ENCODE results near the gene AP1S1. TPM values are rescaled to one million over a fixed set of nuclear protein-coding genes. Genes with fewer than 3 reads are reported as not detected.
A peak's percentile ranks its signal among the peaks of the same experiment; 100 is the strongest.

AP1S1 gene
- total RNA-seq, 2 experiments from 2014 or later: 3.0 to 3.9 TPM

GRCh38 chr7:101169110-101169837 is 15.0 kb downstream of the AP1S1 start:
- CTCF ChIA-PET: interaction anchor here (0.6 to 3.8 kb wide), 2 partner anchors 25 to 115 kb away, joined by 3 to 28 read pairs; no protein-coding TSS in a partner anchor

GRCh38 chr7:101169838-101170551 is 15.7 kb downstream of the AP1S1 start:
- Histone ChIP-seq H3K4me3 (ENCODE audit: low read length) (no peak overlapping the region), H3K27ac (ENCODE audit: low read depth in 1 of 2, low read length in 2 of 2) (no peak overlapping the region), H3K9me3 (ENCODE audit: control insufficient read depth in 1 of 2, insufficient read depth in 1 of 2, low read length in 2 of 2) (peaks cover 0 to 52% of the 10 kb centered on the region in 2 experiments), H3K27me3 (ENCODE audit: control insufficient read depth in 1 of 2, insufficient read depth in 2 of 2, low read length in 2 of 2) (peaks cover 92 to 96% of the 10 kb centered on the region in 2 experiments), H3K36me3 (ENCODE audit: insufficient read depth, low read length) (no peaks in the 10 kb centered on the region), H3K4me1 (ENCODE audit: insufficient read depth, low read length) (peaks cover 77% of the 10 kb centered on the region)
- ATAC-seq (ENCODE audit: poor library complexity): peak; percentile 52
- Mint-ChIP-seq H3K27ac (no peak overlapping the region), H3K4me1 (ENCODE audit: low read depth) (peaks cover 75% of the 10 kb centered on the region), H3K4me3 (peak overlapping the region; percentile 64), H3K36me3 (ENCODE audit: low read depth) (no peaks in the 10 kb centered on the region), H3K27me3 (peaks cover 93% of the 10 kb centered on the region), H3K9me3 (no peaks in the 10 kb centered on the region)
- POLR2A ChIA-PET: interaction anchor here (1.0 kb wide), 1 partner anchor 26 kb away, joined by 3 read pairs; no protein-coding TSS in a partner anchor
- CTCF ChIA-PET: interaction anchor here (1.6 to 3.8 kb wide), 3 partner anchors 22 to 92 kb away, joined by 4 to 28 read pairs (median 5); no protein-coding TSS in a partner anchor
- TF ChIP-seq CTCF (IDR thresholded peaks at IDR 0.05): peak; percentile 93
- peak; percentile 61 to 87 (median 77) for DNase-seq
- intact Hi-C loops (cut with DNase I, micrococcal nuclease): loop anchor here (1.0 to 5.0 kb wide), 4 partner anchors 25 to 283 kb away; partner anchors contain the start of gene UFSP1 (in 1 of the 2)

More at GRCh38 chr7:101169110-101169837, 15.0 kb downstream of the AP1S1 start:
- Mint-ChIP-seq H3K27me3 (peaks cover 91% of the 10 kb centered on the region), H3K9me3 (no peaks in the 10 kb centered on the region), H3K27ac (no peak overlapping the region), H3K4me3 (peak overlapping the region; percentile 64), H3K36me3 (ENCODE audit: low read depth) (no peaks in the 10 kb centered on the region), H3K4me1 (ENCODE audit: low read depth) (peaks cover 75% of the 10 kb centered on the region)
- intact Hi-C loops (cut with DNase I, micrococcal nuclease): loop anchor here (1.0 to 5.0 kb wide), 4 partner anchors 24 to 282 kb away; partner anchors contain the start of gene UFSP1 (in 1 of the 2)
- Histone ChIP-seq H3K4me1 (ENCODE audit: insufficient read depth, low read length) (peaks cover 80% of the 10 kb centered on the region), H3K36me3 (ENCODE audit: insufficient read depth, low read length) (no peaks in the 10 kb centered on the region), H3K4me3 (ENCODE audit: low read length) (no peak overlapping the region), H3K9me3 (ENCODE audit: control insufficient read depth in 1 of 2, insufficient read depth in 1 of 2, low read length in 2 of 2) (peaks cover 0 to 57% of the 10 kb centered on the region in 2 experiments), H3K27ac (ENCODE audit: low read depth in 1 of 2, low read length in 2 of 2) (no peak overlapping the region), H3K27me3 (ENCODE audit: control insufficient read depth in 1 of 2, insufficient read depth in 2 of 2, low read length in 2 of 2) (peaks cover 92 to 96% of the 10 kb centered on the region in 2 experiments)
- POLR2A ChIA-PET: no interaction called here
- TF ChIP-seq CTCF (IDR thresholded peaks at IDR 0.05): no peak
- ATAC-seq (ENCODE audit: poor library complexity) (no peak), DNase-seq (peak in 1 of 14 experiments; percentile 30)

- ChIA-PET CTCF (interaction anchor here (0.7 to 3.8 kb wide), 4 partner anchors 21 to 934 kb away, joined by 3 to 28 read pairs (median 4); no protein-coding TSS in a partner anchor), POLR2A (interaction anchor here (1.0 kb wide), 1 partner anchor 26 kb away, joined by 3 read pairs; no protein-coding TSS in a partner anchor)
- Histone ChIP-seq H3K27me3 (ENCODE audit: control insufficient read depth in 1 of 2, insufficient read depth in 2 of 2, low read length in 2 of 2) (peaks cover 96 to 98% of the 10 kb centered on the region in 2 experiments), H3K9me3 (ENCODE audit: control insufficient read depth in 1 of 2, insufficient read depth in 1 of 2, low read length in 2 of 2) (peaks cover 0 to 45% of the 10 kb centered on the region in 2 experiments), H3K36me3 (ENCODE audit: insufficient read depth, low read length) (no peaks in the 10 kb centered on the region), H3K4me1 (ENCODE audit: insufficient read depth, low read length) (peaks cover 69% of the 10 kb centered on the region), H3K4me3 (ENCODE audit: low read length) (no peak overlapping the region), H3K27ac (ENCODE audit: low read depth in 1 of 2, low read length in 2 of 2) (no peak overlapping the region)
- intact Hi-C loops (cut with DNase I, micrococcal nuclease): no loop called here
- Mint-ChIP-seq H3K9me3 (no peaks in the 10 kb centered on the region), H3K4me1 (ENCODE audit: low read depth) (peaks cover 66% of the 10 kb centered on the region), H3K36me3 (ENCODE audit: low read depth) (no peaks in the 10 kb centered on the region), H3K27ac (no peak overlapping the region), H3K27me3 (peaks cover 93% of the 10 kb centered on the region), H3K4me3 (peak overlapping the region; percentile 36)
- TF ChIP-seq CTCF (IDR thresholded peaks at IDR 0.05): no peak
- ATAC-seq (ENCODE audit: poor library complexity): peak; percentile 37
- DNase-seq: peak in 2 of 14 experiments; percentile 51 to 58
Observed at GRCh38 chr7:101170617-101171441, 16.6 kb downstream of the AP1S1 start.

Measured in CD4-positive, alpha-beta T cell (primary cell).